AG04450 (cell line): ENCODE data around the gene MYO15A. TPM values are rescaled to one million over a fixed set of nuclear protein-coding genes. Genes with fewer than 3 reads are reported as not detected.

Source experiments
- CTCF ChIA-PET: fragments of 300-600, 350-600 bp; formaldehyde crosslinking; extraction: SDS; loops from one replicate; lab custom pipeline; 2022; ENCODE audit warnings: antibody characterized with exemption, inconsistent platforms; lab: Charles Lee
- POLR2A ChIA-PET: fragments of 350-600 bp; formaldehyde crosslinking; extraction: SDS; loops from one replicate; lab custom pipeline; 2021; ENCODE audit warnings: antibody characterized with exemption, inconsistent platforms; lab: Yijun Ruan, JAX
- DNase-seq: peaks from one replicate; pipeline ENCODE4 v3.0.0-alpha.2; 2011; ENCODE audit warnings: low read depth, low spot score
- H3K27ac ChIP-seq: one replicate; pipeline ENCODE4 v1.5.1; 2012; ENCODE audit warnings: low read depth, low read length, control low read depth
- H3K27me3 ChIP-seq: one replicate; pipeline ENCODE4 v1.6.0; 2012; ENCODE audit warnings: low read length; ENCODE audit not compliant: control insufficient read depth, insufficient read depth
- H3K4me3 ChIP-seq: 2 replicates; pipeline ENCODE4 v1.5.1; 2011; ENCODE audit warnings: mild to moderate bottlenecking, low read depth, low read length, control low read depth
- H3K9me3 ChIP-seq: 2 replicates; pipeline ENCODE4 v1.5.1; 2012; ENCODE audit warnings: low read length; ENCODE audit not compliant: control insufficient read depth, insufficient read depth
- CTCF ChIP-seq: IDR thresholded peaks from 2 replicates; pipeline ENCODE4 v1.5.1; 2011; ENCODE audit warnings: low read depth, low read length, control low read depth, inconsistent platforms
- polyA plus RNA-seq: library from polyadenylated mRNA; depleted of rRNA; stranded (reverse); fragments of >200 nt; gene quantifications from 2 replicates; pipeline ENCODE4 v1.2.3, GENCODE V29; 2011

The MYO15A gene
- polyA plus RNA-seq, 1 experiment, result 0.19 TPM

- CTCF ChIA-PET, result no interaction called here
These were observed 49.6 kb downstream of the MYO15A start for GRCh38 chr17:18158022-18158600.

GRCh38 chr17:18159551-18160120 is 51.1 kb downstream of the MYO15A start:
- ChIA-PET POLR2A (no interaction called here), CTCF (no interaction called here)
- no peak for DNase-seq
- no peak for TF ChIP-seq CTCF
- H3K4me3 ChIP-seq, result no peak overlapping the region
- peaks cover 2% of the 10 kb centered on the region for H3K27me3 ChIP-seq
- H3K27ac ChIP-seq, result no peak overlapping the region
- no peaks in the 10 kb centered on the region; the same call in 1 of the 2 replicates for H3K9me3 ChIP-seq

More at GRCh38 chr17:18158022-18158600, 49.6 kb downstream of the MYO15A start:
- Histone ChIP-seq H3K9me3 (no peaks in the 10 kb centered on the region; the same call in 1 of the 2 replicates), H3K4me3 (peak overlapping the region; percentile 40), H3K27me3 (no peaks in the 10 kb centered on the region), H3K27ac (no peak overlapping the region)
- no peak for TF ChIP-seq CTCF
- DNase-seq, result peak; percentile 45
- POLR2A ChIA-PET, result interaction anchor here (1.1 kb wide), 1 partner anchor 25 kb away, joined by 5 read pairs; the partner anchor contains the start of gene ALKBH5

- DNase-seq, result no peak
- ChIA-PET POLR2A (no interaction called here), CTCF (no interaction called here)
- Histone ChIP-seq H3K27ac (no peak overlapping the region), H3K27me3 (peaks cover 2% of the 10 kb centered on the region), H3K9me3 (no peaks in the 10 kb centered on the region; the same call in 1 of the 2 replicates), H3K4me3 (no peak overlapping the region)
- TF ChIP-seq CTCF, result no peak
These were observed 51.7 kb downstream of the MYO15A start for GRCh38 chr17:18160128-18160856.

- DNase-seq, result no peak
- no peak overlapping the region for H3K27ac ChIP-seq
- H3K4me3 ChIP-seq, result no peak overlapping the region
- CTCF ChIA-PET, result interaction anchor here (0.6 kb wide), 1 partner anchor 22 kb away, joined by 4 read pairs; the partner anchor contains the start of gene ALKBH5
- peaks cover 2% of the 10 kb centered on the region for H3K27me3 ChIP-seq
- no peak for TF ChIP-seq CTCF
- POLR2A ChIA-PET, result interaction anchor here (0.6 to 1.6 kb wide), 3 partner anchors 8 to 22 kb away, joined by 3 to 4 read pairs (median 4); partner anchors contain the start of gene ALKBH5
- no peaks in the 10 kb centered on the region; the same call in 1 of the 2 replicates for H3K9me3 ChIP-seq
These were observed 52.9 kb downstream of the MYO15A start for GRCh38 chr17:18161207-18162145.
